Ishikawa (cell line): ENCODE measurements around the gene MAP6.

Source experiments
- CEBPB ChIP-seq: IDR thresholded peaks from 2 replicates; pipeline ENCODE4 v1.6.1; 2012
- CREB1 ChIP-seq: IDR thresholded peaks from 2 replicates; pipeline ENCODE4 v1.6.1; 2012; ENCODE audit warnings: low read depth
- EGR1 ChIP-seq: IDR thresholded peaks from 2 replicates; pipeline ENCODE4 v1.6.1; 2012
- EP300 ChIP-seq: IDR thresholded peaks from 2 replicates; pipeline ENCODE4 v1.6.1; 2012; ENCODE audit warnings: borderline replicate concordance
- FOXM1 ChIP-seq: IDR thresholded peaks from 2 replicates; pipeline ENCODE4 v1.6.1; 2012; ENCODE audit warnings: low read depth, borderline replicate concordance
- NFIC ChIP-seq: IDR thresholded peaks from 2 replicates; pipeline ENCODE4 v1.6.1; 2012
- RAD21 ChIP-seq: IDR thresholded peaks from 2 replicates; pipeline ENCODE4 v1.6.1; 2012; ENCODE audit warnings: low read depth
- TAF1 ChIP-seq: IDR thresholded peaks from 2 replicates; pipeline ENCODE4 v1.6.1; 2012; ENCODE audit warnings: low read depth, mild to moderate bottlenecking
- TCF12 ChIP-seq: IDR thresholded peaks from 2 replicates; pipeline ENCODE4 v1.6.1; 2012; ENCODE audit warnings: low read depth
- TEAD4 ChIP-seq: IDR thresholded peaks from 2 replicates; pipeline ENCODE4 v1.6.1; 2012
- YY1 ChIP-seq: IDR thresholded peaks from 2 replicates; pipeline ENCODE4 v1.6.1; 2012; ENCODE audit warnings: low read depth
- ZBTB7A ChIP-seq: IDR thresholded peaks from 2 replicates; pipeline ENCODE4 v1.6.1; 2012; ENCODE audit warnings: low read depth
- TF ChIP-seq, protein P1 (sequence below): IDR thresholded peaks from 2 replicates; pipeline ENCODE4 v1.6.1; 2012
- TF ChIP-seq, protein P2 (sequence below): IDR thresholded peaks from 2 replicates; pipeline ENCODE4 v1.6.1; 2012; ENCODE audit warnings: low read depth, mild to moderate bottlenecking
- TF ChIP-seq, protein P3 (sequence below): IDR thresholded peaks from 2 replicates; pipeline ENCODE4 v1.6.1; 2012

The MAP6 gene

DNA sequence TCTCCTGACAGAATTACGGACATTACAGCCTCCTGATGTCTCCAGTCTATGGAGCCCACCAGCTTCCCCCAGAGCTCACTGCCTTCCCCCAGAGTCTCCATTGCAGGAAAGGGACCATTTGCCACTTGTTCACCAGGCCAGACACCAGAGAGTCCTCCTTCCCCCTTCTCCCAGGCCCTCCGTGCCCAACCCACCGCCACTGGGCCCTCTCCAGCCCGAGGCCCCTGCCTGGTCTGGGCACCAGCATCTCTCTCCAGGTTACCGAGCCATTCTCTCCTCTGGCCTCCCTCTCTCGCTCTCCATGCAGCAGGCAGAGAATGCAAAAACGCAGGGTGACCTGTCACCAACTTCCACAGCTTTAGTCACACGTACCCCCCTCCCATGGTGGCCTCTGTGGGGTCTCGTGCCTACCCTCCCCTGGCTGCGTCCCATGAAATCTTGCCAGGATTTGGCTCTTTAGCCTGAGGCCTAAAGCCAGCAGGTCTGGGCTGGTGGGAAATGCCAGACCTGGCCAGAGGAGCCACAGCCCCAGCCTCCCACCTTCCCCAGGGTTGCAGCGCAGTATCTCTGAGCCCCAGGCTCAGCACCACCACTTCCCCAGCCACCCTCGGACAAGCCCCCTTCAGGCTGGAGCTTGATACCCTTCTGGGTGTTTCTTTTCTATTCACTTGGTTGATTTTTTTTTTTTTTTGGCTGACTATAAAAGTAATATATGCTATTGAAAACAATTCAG lies 113.6 kb downstream of the MAP6 start:
- TF ChIP-seq FOXM1 (no peak), TEAD4 (no peak), ZBTB7A (no peak)
- TF ChIP-seq, protein P1, sequence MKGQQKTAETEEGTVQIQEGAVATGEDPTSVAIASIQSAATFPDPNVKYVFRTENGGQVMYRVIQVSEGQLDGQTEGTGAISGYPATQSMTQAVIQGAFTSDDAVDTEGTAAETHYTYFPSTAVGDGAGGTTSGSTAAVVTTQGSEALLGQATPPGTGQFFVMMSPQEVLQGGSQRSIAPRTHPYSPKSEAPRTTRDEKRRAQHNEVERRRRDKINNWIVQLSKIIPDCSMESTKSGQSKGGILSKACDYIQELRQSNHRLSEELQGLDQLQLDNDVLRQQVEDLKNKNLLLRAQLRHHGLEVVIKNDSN = no peak

DNA sequence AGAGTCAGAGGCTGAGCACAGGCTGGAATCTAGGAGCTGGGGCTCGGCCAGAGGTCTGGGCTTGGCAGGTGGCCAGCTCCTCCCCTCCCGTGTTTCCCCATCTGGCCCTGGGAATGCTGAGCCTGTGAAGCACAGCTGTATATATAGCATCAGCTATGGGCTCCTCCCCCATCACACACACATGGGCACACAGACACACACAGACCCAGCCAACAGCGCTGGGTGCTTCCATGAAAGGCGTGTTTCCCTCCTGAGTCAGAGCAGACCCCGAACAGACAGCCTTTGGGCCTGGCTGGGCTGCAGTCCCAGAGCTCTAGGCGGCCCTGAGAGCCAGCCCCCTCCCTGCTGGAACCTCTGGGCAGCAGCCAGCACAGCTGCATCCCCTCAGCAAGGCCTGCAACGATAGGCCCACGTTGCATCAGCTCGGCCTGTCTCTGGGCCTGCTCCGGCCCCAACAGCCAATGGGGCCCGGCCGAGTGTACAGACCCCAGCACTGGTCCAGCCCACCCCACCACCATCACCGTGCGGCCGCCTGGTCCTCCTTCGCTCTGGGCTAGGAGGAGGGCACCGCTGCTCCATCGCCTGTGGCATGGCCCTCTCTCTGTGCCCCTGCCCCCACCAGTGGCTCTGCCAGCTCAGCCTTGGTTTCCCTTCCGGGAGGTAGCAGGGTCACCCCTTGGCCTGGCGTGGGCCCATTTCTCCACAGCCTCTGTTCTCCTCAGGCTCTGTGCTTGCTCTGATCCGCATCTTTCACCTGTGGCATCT lies 114.4 kb downstream of the MAP6 start:
- TF ChIP-seq NFIC (peak; percentile 76), CREB1 (no peak)

DNA sequence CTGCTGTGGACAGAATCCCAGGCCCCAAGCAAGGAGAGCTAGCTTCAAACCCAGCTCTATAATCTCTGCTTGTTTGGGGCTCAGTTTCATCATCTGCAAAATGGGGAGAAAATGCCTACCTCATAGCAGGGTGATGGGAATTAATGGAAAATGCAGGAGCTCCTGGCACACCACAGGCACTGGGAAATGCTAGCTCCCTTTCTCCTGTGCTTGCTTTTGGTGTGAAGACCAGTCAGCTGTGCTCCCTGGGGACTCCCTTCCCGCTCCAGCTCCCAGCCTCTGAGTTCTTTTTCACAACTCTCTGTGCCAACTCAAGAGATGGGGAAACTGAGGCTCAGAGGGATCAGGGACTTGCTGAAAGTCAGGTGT lies 115.0 kb downstream of the MAP6 start:
- no peak for TF ChIP-seq EGR1
- TF ChIP-seq YY1 = no peak
- no peak for TF ChIP-seq FOXM1
- TF ChIP-seq, protein P2, sequence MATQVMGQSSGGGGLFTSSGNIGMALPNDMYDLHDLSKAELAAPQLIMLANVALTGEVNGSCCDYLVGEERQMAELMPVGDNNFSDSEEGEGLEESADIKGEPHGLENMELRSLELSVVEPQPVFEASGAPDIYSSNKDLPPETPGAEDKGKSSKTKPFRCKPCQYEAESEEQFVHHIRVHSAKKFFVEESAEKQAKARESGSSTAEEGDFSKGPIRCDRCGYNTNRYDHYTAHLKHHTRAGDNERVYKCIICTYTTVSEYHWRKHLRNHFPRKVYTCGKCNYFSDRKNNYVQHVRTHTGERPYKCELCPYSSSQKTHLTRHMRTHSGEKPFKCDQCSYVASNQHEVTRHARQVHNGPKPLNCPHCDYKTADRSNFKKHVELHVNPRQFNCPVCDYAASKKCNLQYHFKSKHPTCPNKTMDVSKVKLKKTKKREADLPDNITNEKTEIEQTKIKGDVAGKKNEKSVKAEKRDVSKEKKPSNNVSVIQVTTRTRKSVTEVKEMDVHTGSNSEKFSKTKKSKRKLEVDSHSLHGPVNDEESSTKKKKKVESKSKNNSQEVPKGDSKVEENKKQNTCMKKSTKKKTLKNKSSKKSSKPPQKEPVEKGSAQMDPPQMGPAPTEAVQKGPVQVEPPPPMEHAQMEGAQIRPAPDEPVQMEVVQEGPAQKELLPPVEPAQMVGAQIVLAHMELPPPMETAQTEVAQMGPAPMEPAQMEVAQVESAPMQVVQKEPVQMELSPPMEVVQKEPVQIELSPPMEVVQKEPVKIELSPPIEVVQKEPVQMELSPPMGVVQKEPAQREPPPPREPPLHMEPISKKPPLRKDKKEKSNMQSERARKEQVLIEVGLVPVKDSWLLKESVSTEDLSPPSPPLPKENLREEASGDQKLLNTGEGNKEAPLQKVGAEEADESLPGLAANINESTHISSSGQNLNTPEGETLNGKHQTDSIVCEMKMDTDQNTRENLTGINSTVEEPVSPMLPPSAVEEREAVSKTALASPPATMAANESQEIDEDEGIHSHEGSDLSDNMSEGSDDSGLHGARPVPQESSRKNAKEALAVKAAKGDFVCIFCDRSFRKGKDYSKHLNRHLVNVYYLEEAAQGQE = no peak
- no peak for TF ChIP-seq EP300

DNA sequence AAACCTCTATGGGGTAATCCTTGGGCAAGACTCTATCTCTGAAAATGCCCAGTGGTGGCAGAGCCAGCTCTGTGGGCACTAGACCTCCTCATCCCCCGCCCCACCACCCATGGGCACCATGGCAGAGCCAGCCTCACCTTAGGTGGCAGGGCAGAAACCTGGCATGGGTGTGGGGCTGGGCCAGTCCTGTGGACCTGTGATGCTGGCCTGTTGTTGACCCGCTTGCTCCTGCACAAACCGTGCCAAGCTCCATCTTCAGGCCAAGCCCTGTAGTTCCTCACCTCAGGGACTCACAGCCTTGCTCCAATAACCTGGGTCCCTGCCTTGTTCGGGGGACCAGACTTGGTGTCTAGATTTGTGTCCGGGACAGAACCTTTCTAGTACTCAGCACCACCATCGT lies 115.7 kb downstream of the MAP6 start:
- TF ChIP-seq CEBPB (no peak), NFIC (no peak), FOXM1 (no peak), TCF12 (no peak), TAF1 (no peak), ZBTB7A (no peak), EP300 (no peak), CREB1 (no peak), EGR1 (no peak), YY1 (no peak), TEAD4 (no peak), RAD21 (no peak)
- TF ChIP-seq, protein P3, sequence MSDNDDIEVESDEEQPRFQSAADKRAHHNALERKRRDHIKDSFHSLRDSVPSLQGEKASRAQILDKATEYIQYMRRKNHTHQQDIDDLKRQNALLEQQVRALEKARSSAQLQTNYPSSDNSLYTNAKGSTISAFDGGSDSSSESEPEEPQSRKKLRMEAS = no peak
- TF ChIP-seq, protein P1 = no peak
- TF ChIP-seq, protein P2 = no peak

DNA sequence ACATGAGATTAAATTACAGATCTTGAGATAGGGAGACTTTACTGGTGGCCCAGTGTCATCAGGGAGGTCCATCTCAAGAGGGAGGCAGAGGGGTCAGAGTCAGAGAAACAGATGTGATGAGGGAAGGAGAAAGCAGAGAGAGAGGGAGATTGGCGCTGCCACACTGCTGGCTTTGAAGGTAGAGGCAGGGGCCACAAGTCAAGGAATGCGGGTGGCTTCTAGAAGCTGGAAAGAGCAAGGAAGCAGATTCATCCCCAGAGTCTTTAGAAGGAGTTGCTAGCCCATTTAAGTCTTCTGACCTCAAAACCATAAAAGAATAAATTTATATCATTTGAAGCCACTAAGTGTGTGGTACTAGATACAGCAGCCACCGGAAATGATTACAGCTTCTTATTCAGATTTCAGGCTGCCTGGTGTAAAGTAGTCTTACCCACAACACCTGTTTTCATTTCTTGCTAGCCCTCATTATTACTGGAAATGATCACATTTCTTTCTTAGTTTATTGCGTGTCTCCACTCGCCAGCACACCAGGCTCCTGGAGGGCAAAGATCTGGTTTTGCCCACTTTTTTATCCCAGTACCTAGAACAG lies 119.4 kb downstream of the MAP6 start:
- TF ChIP-seq, protein P3 = no peak
- TF ChIP-seq FOXM1 (no peak), CEBPB (no peak), CREB1 (no peak), YY1 (no peak), TAF1 (no peak), EGR1 (no peak), RAD21 (no peak), NFIC (no peak), TEAD4 (no peak), ZBTB7A (no peak), TCF12 (no peak), EP300 (no peak)
- TF ChIP-seq, protein P2 = no peak
- TF ChIP-seq, protein P1 = no peak
